SU-DHL-6 (cell line): Measurements from ENCODE around the gene DNAH11.
"Not testable (repeated sequence)": the region's sequence is repeated elsewhere in the genome, so short reads cannot be mapped to it uniquely, and the experiment has no call there.

Source experiments
- EZH2phosphoT487 ChIP-seq: fragments of 200-600 bp; sonication (generic), shearing (Covaris generic); conservative IDR thresholded peaks from 2 replicates; pipeline ENCODE4 v1.6.1; 2018; ENCODE audit warnings: mild to moderate bottlenecking, antibody characterized with exemption, low read length, moderate library complexity, mixed read lengths
- TF ChIP-seq, protein P1 (sequence below): fragments of 200-600 bp; sonication (generic); IDR thresholded peaks from one replicate; pipeline ENCODE4 v1.5.1; 2017; ENCODE audit warnings: antibody characterized with exemption, mild to moderate bottlenecking, low read length, moderate library complexity; ENCODE audit not compliant: insufficient read depth, poor library complexity, severe bottlenecking

DNA sequence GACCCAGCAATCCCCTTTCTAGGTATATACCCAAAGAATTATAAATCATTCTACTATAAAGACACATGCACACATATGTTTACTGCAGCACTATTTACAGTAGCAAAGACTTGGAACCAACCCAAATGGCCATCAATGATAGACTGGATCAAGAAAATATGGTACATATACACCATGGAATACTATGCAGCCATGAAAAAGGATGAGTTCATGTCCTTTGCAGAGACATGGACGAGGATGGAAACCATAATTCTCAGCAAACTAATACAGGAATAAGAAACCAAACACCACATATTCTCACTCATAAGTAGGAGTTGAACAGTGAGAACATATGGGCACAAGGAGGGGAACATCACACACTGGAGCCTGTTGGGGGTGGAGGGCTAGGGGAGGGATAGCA is 157.7 kb downstream of the DNAH11 start:
- TF ChIP-seq, protein P1, sequence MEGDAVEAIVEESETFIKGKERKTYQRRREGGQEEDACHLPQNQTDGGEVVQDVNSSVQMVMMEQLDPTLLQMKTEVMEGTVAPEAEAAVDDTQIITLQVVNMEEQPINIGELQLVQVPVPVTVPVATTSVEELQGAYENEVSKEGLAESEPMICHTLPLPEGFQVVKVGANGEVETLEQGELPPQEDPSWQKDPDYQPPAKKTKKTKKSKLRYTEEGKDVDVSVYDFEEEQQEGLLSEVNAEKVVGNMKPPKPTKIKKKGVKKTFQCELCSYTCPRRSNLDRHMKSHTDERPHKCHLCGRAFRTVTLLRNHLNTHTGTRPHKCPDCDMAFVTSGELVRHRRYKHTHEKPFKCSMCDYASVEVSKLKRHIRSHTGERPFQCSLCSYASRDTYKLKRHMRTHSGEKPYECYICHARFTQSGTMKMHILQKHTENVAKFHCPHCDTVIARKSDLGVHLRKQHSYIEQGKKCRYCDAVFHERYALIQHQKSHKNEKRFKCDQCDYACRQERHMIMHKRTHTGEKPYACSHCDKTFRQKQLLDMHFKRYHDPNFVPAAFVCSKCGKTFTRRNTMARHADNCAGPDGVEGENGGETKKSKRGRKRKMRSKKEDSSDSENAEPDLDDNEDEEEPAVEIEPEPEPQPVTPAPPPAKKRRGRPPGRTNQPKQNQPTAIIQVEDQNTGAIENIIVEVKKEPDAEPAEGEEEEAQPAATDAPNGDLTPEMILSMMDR: not testable (repeated sequence)
- TF ChIP-seq EZH2phosphoT487: not testable (repeated sequence)
